Stimulated activated CD8-positive, alpha-beta memory T cell treated with anti-CD3 and anti-CD28 coated beads, Interleukin-4, amount 100 ng/mL, for 24 hours (primary cell): ENCODE data around the gene GABARAPL2.
A peak's percentile ranks its signal among the peaks of the same experiment; 100 is the strongest.
"Not testable (repeated sequence)": the region's sequence is repeated elsewhere in the genome, so short reads cannot be mapped to it uniquely, and the experiment has no call there.

Experiments
- DNase-seq: peaks from one replicate; pipeline ENCODE4 v3.0.0-alpha.2; 2020; ENCODE audit warnings: low read depth

The GABARAPL2 gene

GRCh38 chr16:75566040-75566757, at the start of gene GABARAPL2:
Gene GABARAPL2 (plus strand): TSS chr16:75566379. CDS start chr16:75566487, 108 bp downstream.
- peak; percentile 88 for DNase-seq

GRCh38 chr16:75519175-75519574, 47.0 kb upstream of the GABARAPL2 start:
- DNase-seq: no peak

- no peak for DNase-seq
Measured at GRCh38 chr16:75526032-75526790, 40.0 kb upstream of the GABARAPL2 start.

- no peak for DNase-seq
Measured at GRCh38 chr16:75527825-75528299, 38.3 kb upstream of the GABARAPL2 start.

- DNase-seq: no peak
Measured at GRCh38 chr16:75529056-75529905, 36.9 kb upstream of the GABARAPL2 start.

- no peak for DNase-seq
Measured at GRCh38 chr16:75529959-75530358, 36.2 kb upstream of the GABARAPL2 start.

- DNase-seq: no peak
Measured at GRCh38 chr16:75532142-75532765, 33.9 kb upstream of the GABARAPL2 start.

GRCh38 chr16:75532791-75533190, 33.4 kb upstream of the GABARAPL2 start:
- no peak for DNase-seq

GRCh38 chr16:75534560-75535205, 31.5 kb upstream of the GABARAPL2 start:
- no peak for DNase-seq

GRCh38 chr16:75535211-75535843, 30.9 kb upstream of the GABARAPL2 start:
- DNase-seq: no peak

GRCh38 chr16:75535901-75536300, 30.3 kb upstream of the GABARAPL2 start, which contains the start of gene CHST5:
Gene CHST5 (minus strand): TSS chr16:75536108. CDS start chr16:75530384, 5,724 bp downstream.
- no peak for DNase-seq

GRCh38 chr16:75537776-75538175, 28.4 kb upstream of the GABARAPL2 start:
- DNase-seq: no peak

- not testable (repeated sequence) for DNase-seq
Measured at GRCh38 chr16:75538882-75539565, 27.2 kb upstream of the GABARAPL2 start.

- no peak for DNase-seq
Measured at GRCh38 chr16:75541236-75541635, 24.9 kb upstream of the GABARAPL2 start.

- not testable (repeated sequence) for DNase-seq
Measured at GRCh38 chr16:75542462-75542861, 23.7 kb upstream of the GABARAPL2 start.

- not testable (repeated sequence) for DNase-seq
Measured at GRCh38 chr16:75545879-75546278, 20.3 kb upstream of the GABARAPL2 start.

GRCh38 chr16:75546293-75546692, 19.9 kb upstream of the GABARAPL2 start:
- no peak for DNase-seq

GRCh38 chr16:75548456-75548855, 17.7 kb upstream of the GABARAPL2 start:
- DNase-seq: not testable (repeated sequence)

GRCh38 chr16:75550211-75550662, 15.9 kb upstream of the GABARAPL2 start:
- no peak for DNase-seq

GRCh38 chr16:75552951-75553350, 13.2 kb upstream of the GABARAPL2 start:
- DNase-seq: no peak
